T-helper 22 cell (primary cell): ENCODE data around the gene LIG4.
A peak's percentile ranks its signal among the peaks of the same experiment; 100 is the strongest.
"Not testable (repeated sequence)": the region's sequence is repeated elsewhere in the genome, so short reads cannot be mapped to it uniquely, and the experiment has no call there.

ENCODE experiments used
- DNase-seq: peaks from one replicate; pipeline ENCODE4 v3.0.0-alpha.2; 2020; ENCODE audit warnings: low read depth

The LIG4 gene

DNA sequence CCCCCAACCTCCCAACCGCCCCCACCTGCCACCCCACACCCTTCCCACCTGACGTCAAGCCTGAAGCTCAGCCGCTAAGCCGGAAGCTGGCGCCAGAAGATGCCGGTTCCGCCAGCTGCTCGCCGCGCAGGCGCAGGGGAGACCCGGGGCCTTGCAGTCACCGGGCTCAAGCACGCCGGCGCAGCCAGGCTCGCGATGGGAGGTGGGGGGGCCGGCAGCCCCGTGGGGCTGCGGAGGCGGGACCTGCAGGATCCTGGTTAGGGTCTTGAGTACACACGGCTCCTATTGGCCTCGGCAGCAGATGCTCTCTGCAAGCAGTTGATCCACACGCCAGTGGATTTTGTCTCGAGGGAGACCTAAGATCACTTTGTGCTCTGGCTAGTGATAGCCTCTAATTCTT is at the start of gene LIG4:
Gene LIG4, minus strand, starts transcription at position 101 of the 400 bp plus-strand sequence. CDS start 4,268 bp downstream, outside the sequence.
- peak; percentile 92 for DNase-seq

DNA sequence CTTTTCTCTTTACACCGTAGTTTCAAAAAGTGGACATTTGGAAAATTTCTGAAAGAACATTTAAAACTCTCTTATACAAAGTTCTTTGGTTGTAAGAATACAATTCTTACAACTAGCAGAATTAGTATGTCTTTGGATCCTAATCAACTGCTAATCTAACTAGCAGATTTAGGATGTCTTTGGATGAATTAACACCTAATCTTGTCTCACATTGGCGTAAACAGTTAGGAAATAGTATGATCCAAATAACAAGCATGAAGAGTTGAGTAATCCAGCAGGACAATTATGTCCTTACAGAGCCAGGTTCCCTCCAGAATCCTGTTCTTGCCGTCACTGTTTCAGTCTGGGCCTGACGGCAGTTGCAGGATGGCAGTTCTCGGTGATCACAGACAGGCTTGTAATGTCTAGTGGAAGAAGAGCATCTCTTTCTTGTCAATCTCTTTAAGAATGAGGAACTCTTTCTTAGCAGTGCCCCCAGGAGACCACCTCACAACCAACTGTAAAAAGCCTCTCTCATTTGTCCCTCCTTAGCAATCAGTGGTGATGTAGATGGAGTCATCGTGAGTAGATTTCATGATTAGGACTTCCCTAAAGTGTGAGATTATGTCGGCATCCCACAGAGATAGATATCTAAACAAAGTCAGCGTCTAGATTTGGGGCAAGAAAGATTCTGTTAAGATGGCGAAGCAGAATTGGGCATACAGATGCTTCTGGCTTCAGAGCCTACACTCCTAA is 48.5 kb upstream of the LIG4 start:
- no peak for DNase-seq

- no peak for DNase-seq
Measured at GRCh38 chr13:108257248-108257647, 41.9 kb upstream of the LIG4 start.

DNA sequence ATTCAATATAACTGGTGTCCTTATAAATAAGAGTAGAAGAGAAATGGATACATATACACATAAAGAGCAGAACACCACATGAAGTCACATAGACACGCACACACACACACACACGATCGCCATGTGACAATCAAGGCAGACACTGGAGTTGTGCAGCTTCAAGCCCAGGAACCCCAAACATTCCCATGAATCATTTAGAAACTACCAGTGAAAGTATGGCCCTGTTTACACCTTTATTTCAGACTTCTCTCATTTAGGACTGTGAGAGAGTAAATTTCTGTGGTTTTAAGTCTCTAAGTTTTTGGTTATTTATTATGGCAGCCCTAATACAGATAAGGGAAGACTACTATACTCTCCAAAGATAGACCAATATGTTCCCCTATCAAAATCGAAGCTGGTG is 33.8 kb upstream of the LIG4 start:
- DNase-seq = no peak

GRCh38 chr13:108230377-108230776 is 15.0 kb upstream of the LIG4 start:
- no peak for DNase-seq

- DNase-seq = no peak
Measured at GRCh38 chr13:108227651-108228272, 12.4 kb upstream of the LIG4 start.

DNA sequence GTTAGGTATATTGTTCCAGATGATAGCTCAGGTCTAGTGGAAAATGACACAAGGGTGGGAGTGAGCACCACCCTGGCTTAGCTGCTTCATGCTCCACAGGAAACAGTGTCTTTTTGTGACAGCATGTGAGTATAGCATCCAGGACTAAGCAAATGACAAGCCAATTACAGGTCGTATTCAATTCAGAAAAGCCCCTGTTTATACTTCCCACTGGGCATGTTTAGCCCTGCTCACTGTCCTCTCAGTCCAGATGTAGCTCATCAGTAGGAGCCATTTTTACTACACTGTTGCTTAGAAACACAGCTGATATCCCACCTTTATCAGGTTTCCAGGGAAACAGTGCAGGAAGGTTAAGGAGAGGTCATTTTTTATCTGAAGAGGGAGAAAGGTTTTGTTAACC is 10.8 kb upstream of the LIG4 start:
- DNase-seq = no peak

DNA sequence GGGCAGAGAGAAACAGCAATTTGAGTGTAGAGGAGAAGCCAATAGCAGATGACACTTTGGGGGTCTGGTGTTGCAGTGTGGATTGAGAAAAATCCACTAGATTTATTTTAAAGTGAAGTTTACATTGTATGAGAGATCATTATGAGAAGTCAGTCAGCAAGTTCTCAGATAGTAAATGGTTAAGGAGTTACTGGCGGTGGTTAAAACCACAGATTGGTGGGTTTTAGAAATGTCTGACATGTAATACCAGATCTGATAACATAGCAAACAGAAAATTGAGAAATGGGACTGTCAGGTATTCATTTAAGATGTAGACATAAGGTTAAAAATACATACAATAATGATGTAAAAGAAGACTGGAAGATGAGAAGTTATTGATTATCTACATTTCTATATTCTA is 10.1 kb upstream of the LIG4 start:
- no peak for DNase-seq

GRCh38 chr13:108223687-108224503 is 8.6 kb upstream of the LIG4 start:
- DNase-seq = no peak

DNA sequence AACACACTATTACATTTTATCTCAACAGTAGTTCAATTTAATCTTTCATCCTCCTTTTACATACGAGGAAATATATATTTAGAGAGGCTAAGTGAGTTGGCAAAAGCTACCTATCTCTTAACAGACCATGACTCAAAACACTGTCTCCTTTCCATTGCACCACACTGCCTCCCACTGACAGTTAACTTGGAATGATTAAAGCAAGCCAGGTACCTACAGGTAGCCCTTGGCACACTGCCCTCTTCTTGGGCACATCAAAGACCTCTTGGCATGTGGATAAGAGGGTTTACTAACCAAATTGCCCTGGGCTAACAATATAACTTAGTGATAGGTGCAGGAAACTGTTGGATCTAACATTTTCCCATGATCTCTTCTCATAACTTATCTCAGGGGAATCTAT is 4.7 kb upstream of the LIG4 start:
- no peak for DNase-seq

DNA sequence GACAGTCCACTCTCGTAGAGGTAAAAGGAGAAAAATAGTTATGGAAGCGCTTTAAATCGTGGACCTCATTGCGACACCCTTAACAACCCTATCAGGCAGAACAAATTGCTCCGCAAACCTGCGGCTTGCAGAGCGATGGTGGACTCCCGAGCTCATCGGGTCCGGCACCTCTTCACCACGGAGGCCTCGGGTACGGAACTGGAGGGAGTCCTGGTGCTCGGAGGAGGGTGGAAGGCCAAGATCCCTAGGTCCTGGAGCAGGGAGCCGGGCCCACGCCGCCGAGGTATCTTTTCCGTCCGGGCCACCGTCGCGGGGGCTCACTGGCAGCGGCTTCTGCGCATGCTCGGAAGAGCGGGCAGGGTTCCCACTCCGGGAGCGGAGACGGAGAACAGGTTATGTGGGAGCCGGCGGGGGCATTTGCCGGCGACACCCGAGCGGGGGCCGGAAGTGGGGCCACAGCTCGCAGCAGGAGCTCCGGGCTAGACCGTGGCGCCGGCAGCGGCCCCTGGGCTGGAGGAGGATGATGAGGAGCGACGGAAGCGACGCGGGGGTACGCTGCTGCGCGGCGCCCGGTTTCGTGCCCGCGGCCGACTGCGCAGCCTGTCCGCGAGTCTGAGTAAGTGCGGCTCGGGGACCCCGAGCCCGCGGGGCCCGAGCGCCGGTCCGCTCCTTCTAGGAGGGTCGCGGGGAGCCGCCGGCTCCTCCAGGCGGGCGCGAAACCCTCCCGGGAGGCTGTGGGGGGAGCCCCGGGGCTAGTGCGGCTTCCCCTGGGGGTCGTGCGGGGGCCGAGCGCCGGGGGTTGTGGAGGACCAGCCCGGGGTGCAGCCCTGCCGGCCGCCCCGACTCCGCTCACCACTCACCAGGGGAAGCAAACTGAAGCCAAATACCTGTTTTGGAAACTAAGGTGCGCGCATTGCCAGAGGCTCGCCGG is 3.0 kb upstream of the LIG4 start, which contains the start of gene ABHD13:
Gene ABHD13, plus strand, starts transcription at position 349 of the 931 bp plus-strand sequence. CDS start 10,827 bp downstream, outside the sequence.
- DNase-seq = peak; percentile 86

DNA sequence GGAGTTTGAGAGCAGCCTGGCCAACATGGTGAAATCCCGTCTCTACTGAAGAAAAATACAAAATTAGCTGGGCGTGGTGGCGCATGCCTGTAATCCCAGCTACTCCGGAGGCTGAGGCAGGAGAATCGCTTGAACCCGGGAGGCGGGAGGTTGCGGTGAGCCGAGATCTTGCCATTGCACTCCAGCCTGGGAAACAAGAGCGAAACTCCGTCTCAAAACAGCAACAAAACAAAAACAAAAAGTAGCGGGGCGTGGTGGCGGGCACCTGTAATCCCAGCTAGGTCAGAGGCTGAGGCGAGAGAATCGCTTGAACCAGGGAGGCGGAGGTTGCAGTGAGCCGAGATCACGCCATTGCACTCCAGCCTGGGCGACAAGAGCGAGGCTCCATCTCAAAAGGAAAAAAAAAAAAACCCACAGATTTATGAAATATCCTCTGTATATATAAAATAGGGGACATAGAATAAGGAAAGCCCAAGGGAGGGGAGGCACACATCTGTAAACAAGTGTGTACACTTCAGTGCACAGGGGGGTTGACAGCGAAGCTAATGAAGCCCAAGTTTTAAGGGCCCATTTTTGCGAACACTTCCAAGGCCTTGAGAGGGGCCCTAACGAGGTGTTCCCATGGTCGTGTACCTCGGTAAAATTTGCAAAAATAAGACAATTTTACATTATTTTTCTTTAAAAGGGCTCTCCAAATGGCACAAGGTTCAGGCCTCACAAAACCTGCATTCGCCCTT is 2.1 kb upstream of the LIG4 start:
- not testable (repeated sequence) for DNase-seq

DNA sequence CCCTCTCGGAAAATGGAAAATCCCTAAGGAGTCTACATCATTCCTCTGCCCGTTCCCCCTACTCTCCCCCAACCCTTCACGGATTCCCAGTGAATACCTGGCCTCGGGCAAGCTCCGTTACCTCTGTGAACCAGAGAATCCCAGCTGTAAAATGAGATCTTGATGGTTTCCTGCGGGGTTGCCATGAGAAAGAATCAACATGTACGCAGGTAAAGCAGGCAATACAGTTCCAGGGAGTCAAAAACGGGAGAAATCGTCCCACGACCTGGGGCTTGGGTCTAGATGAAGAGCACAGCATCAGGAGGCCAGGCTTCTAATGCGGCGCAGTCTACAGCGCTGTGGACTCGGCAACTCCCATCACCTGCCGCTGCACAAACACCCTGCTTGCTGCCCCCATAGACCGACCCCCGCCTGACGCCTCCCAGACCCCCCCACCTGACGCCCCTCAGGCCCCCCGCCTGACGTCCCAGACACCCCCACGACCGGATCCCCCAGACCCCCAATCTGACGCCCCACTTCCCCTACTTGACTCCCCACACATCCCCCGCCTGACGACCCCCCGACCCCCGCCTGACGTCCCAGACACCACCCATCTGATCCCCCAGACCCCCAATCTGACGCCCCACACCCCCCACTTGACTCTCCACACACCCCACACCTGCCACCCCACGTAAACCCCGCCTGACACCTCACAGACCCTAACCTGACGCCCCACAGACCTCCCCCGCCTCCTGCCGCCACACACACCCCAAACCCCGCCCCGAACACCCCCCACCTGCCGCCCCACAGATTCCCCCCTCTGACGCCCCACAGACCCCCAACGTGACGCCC is 680 bp downstream of the LIG4 start:
- no peak for DNase-seq

DNA sequence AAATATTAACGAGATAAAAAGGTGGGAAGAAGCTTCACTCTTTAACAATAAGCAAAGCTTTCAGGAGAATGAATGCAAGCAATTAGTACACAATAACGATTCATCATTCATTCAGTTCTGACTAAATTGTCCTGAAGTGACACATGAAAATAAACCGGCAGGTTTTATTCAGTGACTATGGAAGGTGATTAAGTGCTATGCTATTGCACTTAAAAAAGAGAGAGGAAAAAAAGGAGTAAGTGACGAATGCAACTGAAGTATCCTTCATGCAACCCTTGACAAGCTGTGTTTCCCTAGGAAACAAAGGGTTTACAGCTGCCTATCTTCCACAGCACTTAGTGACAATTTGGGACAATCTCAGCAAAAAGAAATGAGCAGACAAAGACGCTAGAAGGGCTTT is 1.4 kb downstream of the LIG4 start:
- DNase-seq = no peak

DNA sequence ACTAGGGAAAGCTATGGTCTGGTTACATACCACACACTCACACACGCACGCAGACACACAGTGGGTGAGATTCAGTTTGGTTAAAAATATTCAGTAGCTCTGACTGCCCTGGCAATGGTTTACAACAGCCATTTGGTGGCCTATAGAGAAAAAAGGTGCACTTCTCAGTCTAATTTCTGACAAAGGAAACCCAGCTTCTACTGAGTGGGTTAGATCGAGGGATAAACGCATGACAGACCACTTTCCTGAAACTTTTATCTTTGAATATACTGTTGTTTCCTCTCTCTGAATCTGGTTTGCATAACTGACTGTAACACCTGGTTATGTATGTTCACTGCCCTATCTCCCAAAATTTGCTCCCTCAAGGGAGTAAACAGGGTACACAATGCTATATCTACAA is 2.5 kb downstream of the LIG4 start:
- no peak for DNase-seq

DNA sequence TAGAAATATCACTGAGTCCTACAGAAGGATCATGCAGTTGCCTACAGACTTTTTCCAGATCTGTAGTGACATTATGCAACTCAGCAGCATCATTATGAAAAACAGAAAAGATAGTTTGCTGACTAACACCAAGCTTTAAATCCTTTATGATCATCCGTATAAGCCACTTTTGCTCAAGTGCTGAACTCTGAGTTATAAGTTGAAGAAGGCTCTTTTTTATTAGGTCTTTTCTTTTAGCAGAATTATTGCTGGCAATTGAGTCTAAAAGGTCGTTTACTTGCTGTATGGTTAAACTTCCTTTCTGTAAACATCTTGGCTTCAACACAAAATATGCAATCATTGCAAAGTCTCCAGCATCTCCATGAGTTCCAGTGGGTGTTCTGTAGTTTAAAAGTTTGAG is 4.8 kb downstream of the LIG4 start:
- no peak for DNase-seq

- DNase-seq = no peak
Measured at GRCh38 chr13:108200781-108201398, 14.4 kb downstream of the LIG4 start.

- DNase-seq = no peak
Measured at GRCh38 chr13:108195861-108196260, 19.5 kb downstream of the LIG4 start.

GRCh38 chr13:108195146-108195545 is 20.2 kb downstream of the LIG4 start:
- DNase-seq = no peak
